K562 (cell line): ENCODE results near the gene TRANK1. TPM values are rescaled to one million over a fixed set of nuclear protein-coding genes. Genes with fewer than 3 reads are reported as not detected.

Experiments used
- ATAC-seq: fragments of 200-7000 bp; cut with Tn5 transposase; 3 replicates; pipeline ENCODE4 v1.9.1; 2020; ENCODE audit warnings: moderate library complexity
- BruUV-seq: library from RNA; stranded (reverse); fragments of 400-500 nt; replicated peaks from 2 replicates; lab custom pipeline; 2021; lab: Mats Ljungman, UMichigan
- CTCF ChIA-PET: fragments of 300-600 bp; formaldehyde crosslinking; extraction: SDS; loops from one replicate; lab custom pipeline; 2021; ENCODE audit warnings: low intra/inter-chr PET ratio; lab: Yijun Ruan, JAX
- POLR2A ChIA-PET: fragments of 300-600, 350-650 bp; sonication (Branson Sonifier 250); formaldehyde crosslinking; extraction: SDS; loops from one replicate; lab custom pipeline; 2021; ENCODE audit warnings: antibody characterized with exemption, inconsistent platforms; lab: Yijun Ruan, JAX
- DNase-seq, 4 experiments: peaks; one replicate each; pipeline versions ENCODE4 v3.0.0 to v3.0.0-alpha.2; 2011 to 2018; ENCODE audit warnings: low spot score in 3 of 4, mixed read lengths in 3 of 4; ENCODE audit errors: extremely low read depth in 1 of 4
- FAIRE-seq: peaks from 2 replicates; lab custom pipeline; 2011; peaks lifted over from hg19 to GRCh38; lab: Jason Lieb, UNC
- H2AFZ ChIP-seq: 2 replicates; pipeline ENCODE4 v1.6.0; 2011; ENCODE audit warnings: low read depth, low read length, control low read depth, inconsistent platforms
- H3K27ac ChIP-seq: fragments of 200-600 bp; 3 replicates; pipeline ENCODE4 v1.8.0; 2011; ENCODE audit warnings: low read depth, mild to moderate bottlenecking, control low read depth, inconsistent platforms, low read length, moderate library complexity, mixed read lengths; ENCODE audit errors: extremely low read depth
- H3K27me3 ChIP-seq, 2 experiments: fragments of 300-600 bp in 1 of 2; 2 replicates in 1 of 2; 3 replicates in 1 of 2; pipeline versions ENCODE4 v1.6.0 to v1.8.0; 2011; ENCODE audit warnings: inconsistent platforms in 2 of 2, low read length in 2 of 2, mild to moderate bottlenecking in 1 of 2, mixed read lengths in 1 of 2, moderate library complexity in 1 of 2; ENCODE audit not compliant: control insufficient read depth in 2 of 2, insufficient read depth in 2 of 2
- H3K36me3 ChIP-seq: fragments of 300-600 bp; 3 replicates; pipeline ENCODE4 v1.8.0; 2011; ENCODE audit warnings: mild to moderate bottlenecking, low read length, inconsistent platforms; ENCODE audit not compliant: control insufficient read depth, insufficient read depth
- H3K4me1 ChIP-seq, 2 experiments: fragments of 200-600 bp in 1 of 2; replicated peaks in 1 of 2; 2 replicates in 1 of 2; 3 replicates in 1 of 2; pipeline versions ENCODE4 v1.5.1 to v1.8.0; 2011; ENCODE audit warnings: inconsistent platforms in 2 of 2, low read length in 2 of 2, mild to moderate bottlenecking in 1 of 2, mixed read lengths in 1 of 2, moderate library complexity in 1 of 2; ENCODE audit not compliant: control insufficient read depth in 2 of 2, insufficient read depth in 2 of 2
- H3K4me2 ChIP-seq: 2 replicates; pipeline ENCODE4 v1.6.1; 2011; ENCODE audit warnings: low read length, control low read depth, inconsistent platforms, mixed read lengths; ENCODE audit not compliant: insufficient read depth
- H3K4me3 ChIP-seq: fragments of 200-600 bp; sonication (generic), shearing (Covaris generic); 2 replicates; pipeline ENCODE4 v1.5.1; 2016; ENCODE audit warnings: control low read depth, inconsistent platforms
- H3K79me2 ChIP-seq: fragments of 200-600 bp; 3 replicates; pipeline ENCODE4 v1.8.0; 2011; ENCODE audit warnings: low read length, inconsistent platforms; ENCODE audit not compliant: control insufficient read depth, insufficient read depth
- H3K9ac ChIP-seq, 2 experiments: 2 replicates each; pipeline versions ENCODE4 v1.6.0 to v1.6.1; 2011; ENCODE audit warnings: low read depth in 2 of 2, low read length in 2 of 2, control low read depth in 1 of 2, inconsistent platforms in 1 of 2, mild to moderate bottlenecking in 1 of 2, mixed read lengths in 1 of 2; ENCODE audit not compliant: insufficient read depth in 1 of 2
- H3K9me1 ChIP-seq: one replicate; pipeline ENCODE4 v1.6.0; 2011; ENCODE audit warnings: inconsistent platforms, mild to moderate bottlenecking, low read length, moderate library complexity; ENCODE audit not compliant: control insufficient read depth, insufficient read depth
- H3K9me3 ChIP-seq: replicated peaks from 2 replicates; pipeline ENCODE4 v1.5.1; 2011; ENCODE audit warnings: low read depth, low read length, inconsistent platforms; ENCODE audit not compliant: control insufficient read depth, insufficient read depth
- H4K20me1 ChIP-seq: replicated peaks from 2 replicates; pipeline ENCODE4 v1.6.1; 2011; ENCODE audit warnings: low read length, inconsistent platforms, mixed read lengths; ENCODE audit not compliant: control insufficient read depth, insufficient read depth
- FOSL1 ChIP-seq: fragments of 200-800 bp; sonication (Bioruptor generic); conservative IDR thresholded peaks from 2 replicates; pipeline ENCODE4 v1.6.1; 2016; ENCODE audit warnings: missing genetic modification characterization, missing compliant biosample characterization
- PHB2 ChIP-seq: fragments of 450-650 bp; IDR thresholded peaks from 2 replicates; pipeline ENCODE4 v1.6.1; 2017; ENCODE audit warnings: low read depth
- POLR2H ChIP-seq: IDR thresholded peaks from 2 replicates; pipeline ENCODE4 v1.6.1; 2016; ENCODE audit warnings: missing genetic modification characterization, low read depth, mild to moderate bottlenecking, control low read depth, missing compliant biosample characterization, moderate library complexity
- PTBP1 ChIP-seq: fragments of 200-400 bp; formaldehyde crosslinking; IDR thresholded peaks from 2 replicates; pipeline ENCODE4 v1.6.1; 2017; ENCODE audit warnings: low read depth, low read length
- PYGO2 ChIP-seq: fragments of 450-650 bp; IDR thresholded peaks from 2 replicates; pipeline ENCODE4 v1.6.1; 2016; ENCODE audit warnings: mild to moderate bottlenecking, missing genetic modification characterization, moderate library complexity, missing compliant biosample characterization
- RBFOX2 ChIP-seq: fragments of 200-400 bp; formaldehyde crosslinking; IDR thresholded peaks from 2 replicates; pipeline ENCODE4 v1.6.1; 2017; ENCODE audit warnings: low read depth, mild to moderate bottlenecking, low read length, moderate library complexity
- STAG1 ChIP-seq: sonication (generic); formaldehyde crosslinking; IDR thresholded peaks from 2 replicates; pipeline ENCODE4 v1.5.0; 2020; ENCODE audit warnings: missing genetic modification reagents, borderline replicate concordance
- ZBTB43 ChIP-seq: sonication (generic); formaldehyde crosslinking; IDR thresholded peaks from 2 replicates; pipeline ENCODE4 v1.8.0; 2023; ENCODE audit warnings: mild to moderate bottlenecking, missing genetic modification reagents
- ZNF586 ChIP-seq: fragments of 450-650 bp; formaldehyde crosslinking; conservative IDR thresholded peaks from 2 replicates; pipeline ENCODE4 v1.4.0; 2020; ENCODE audit warnings: mild to moderate bottlenecking, moderate library complexity
- WGBS: fragments of 100-300 bp; shearing (Covaris generic); methylation state at CpG from one replicate; pipeline ENCODE4 v1.1.6; 2016; ENCODE audit warnings: low coverage, mixed read lengths; ENCODE audit not compliant: insufficient coverage; ENCODE audit errors: missing lambda C conversion rate; 5-methylcytosine and 5-hydroxymethylcytosine counted together
- in situ Hi-C: fragments of 300-500 bp; cut with MboI; formaldehyde crosslinking; loops from 4 replicates; pipeline ENCODE4 v1.15.0; 2018; ENCODE audit warnings: inconsistent platforms, mixed read lengths
- intact Hi-C: fragments of 100-400 bp; cut with micrococcal nuclease; formaldehyde crosslinking; loops from 2 replicates; pipeline ENCODE4 v1.14.2; 2022
- polyA plus RNA-seq, 8 experiments: library from polyadenylated mRNA; depleted of rRNA in 4 of 8; stranded (reverse) in 5 of 8; unstranded in 3 of 8; fragments of >200 nt; fragmentation: Nextera tagmentation in 2 of 8; fragmentation: Illumina TruSeq in 1 of 8; extraction: Ambion mirVana in 2 of 8; extraction: Trizol in 1 of 8; gene quantifications; 2 replicates each; pipeline versions ENCODE4 v1.2.1 to v1.2.3, GENCODE V29; 2011 to 2014; ENCODE audit warnings: inconsistent platforms in 1 of 8, missing spikeins in 1 of 8
- total RNA-seq, 7 experiments: library from RNA; depleted of rRNA in 6 of 7; stranded (reverse); fragments of >200 nt in 6 of 7; fragmentation: Illumina TruSeq in 2 of 7; extraction: Trizol in 2 of 7; gene quantifications; 2 replicates each; pipeline versions ENCODE4 v1.2.1 to v1.2.3, GENCODE V29; 2011 to 2021; ENCODE audit warnings: low replicate concordance in 1 of 7
- TF ChIP-seq, protein P1 (sequence below): fragments of 450-650 bp; conservative IDR thresholded peaks from 2 replicates; pipeline ENCODE4 v1.6.1; 2016; ENCODE audit warnings: missing genetic modification characterization, low read depth, mild to moderate bottlenecking, missing compliant biosample characterization, moderate library complexity

The TRANK1 gene
- total and polyA plus RNA-seq, 9 of the 15 experiments (the other 6 are each of a cell fraction or from before 2014, with no cell fraction given), result 0.41 to 5.3 (median 2.1) TPM

DNA sequence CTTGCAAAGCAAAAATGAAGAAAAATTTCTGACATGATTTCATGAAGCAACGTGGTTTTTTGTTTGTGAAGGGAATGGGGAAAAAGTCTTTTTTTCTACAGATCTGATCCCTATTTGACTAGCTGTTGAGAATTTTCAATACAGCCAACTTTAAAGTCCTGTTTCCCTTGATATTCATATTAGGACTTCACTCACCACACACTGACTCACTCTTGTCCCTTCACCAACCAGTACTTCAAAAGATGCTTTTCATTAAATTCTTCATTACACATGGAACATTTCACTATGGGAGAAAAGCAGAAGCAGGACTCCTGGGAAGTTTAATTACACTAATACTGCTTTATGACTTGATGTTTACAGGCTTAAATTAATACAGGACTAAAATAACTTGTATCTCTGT, 16.6 kb downstream of the TRANK1 start:
- DNase-seq, result no peak
- BruUV-seq, result no TSS peak
- 27% methylated on average over 1 of the region's 1 CpG for WGBS

More for the DNA sequence above, 16.6 kb downstream of the TRANK1 start:
- Histone ChIP-seq H3K27ac (no peak overlapping the region), H3K9me1 (no peaks in the 10 kb centered on the region), H3K4me2 (no peak overlapping the region), H3K27me3 (no peaks in the 10 kb centered on the region), H3K4me1 (peaks cover 17 to 45% of the 10 kb centered on the region in 2 experiments), H2AFZ (no peak overlapping the region), H3K9me3 (no peaks in the 10 kb centered on the region; the same call in 1 of the 2 replicates), H3K79me2 (no peaks in the 10 kb centered on the region), H3K9ac (no peak overlapping the region), H3K36me3 (no peaks in the 10 kb centered on the region), H4K20me1 (no peaks in the 10 kb centered on the region), H3K4me3 (no peak overlapping the region)
- ChIA-PET CTCF (no interaction called here), POLR2A (interaction anchor here (0.7 kb wide), 1 partner anchor 13 kb away, joined by 3 read pairs; no protein-coding TSS in a partner anchor)
- no peak for TF ChIP-seq PTBP1
- no peak for TF ChIP-seq PHB2
- no peak for TF ChIP-seq RBFOX2
- no peak for TF ChIP-seq FOSL1 (tag)
- TF ChIP-seq STAG1 (CRISPR knock-in tag), result no peak
- TF ChIP-seq ZBTB43 (CRISPR knock-in tag), result no peak
- no peak for TF ChIP-seq POLR2H (tag)
- TF ChIP-seq ZNF586, result no peak
- TF ChIP-seq PYGO2, result no peak
- TF ChIP-seq, protein P1, sequence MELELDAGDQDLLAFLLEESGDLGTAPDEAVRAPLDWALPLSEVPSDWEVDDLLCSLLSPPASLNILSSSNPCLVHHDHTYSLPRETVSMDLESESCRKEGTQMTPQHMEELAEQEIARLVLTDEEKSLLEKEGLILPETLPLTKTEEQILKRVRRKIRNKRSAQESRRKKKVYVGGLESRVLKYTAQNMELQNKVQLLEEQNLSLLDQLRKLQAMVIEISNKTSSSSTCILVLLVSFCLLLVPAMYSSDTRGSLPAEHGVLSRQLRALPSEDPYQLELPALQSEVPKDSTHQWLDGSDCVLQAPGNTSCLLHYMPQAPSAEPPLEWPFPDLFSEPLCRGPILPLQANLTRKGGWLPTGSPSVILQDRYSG (tag), result no peak
- FAIRE-seq, result no peak
- in situ Hi-C loops, result no loop called here
- intact Hi-C loops, result no loop called here
- ATAC-seq, result no peak
